ENCODE measurements around the gene HSPA14.
"Not testable (repeated sequence)": the region's sequence is repeated elsewhere in the genome, so short reads cannot be mapped to it uniquely, and the experiment has no call there.

HSPA14 gene

DNA sequence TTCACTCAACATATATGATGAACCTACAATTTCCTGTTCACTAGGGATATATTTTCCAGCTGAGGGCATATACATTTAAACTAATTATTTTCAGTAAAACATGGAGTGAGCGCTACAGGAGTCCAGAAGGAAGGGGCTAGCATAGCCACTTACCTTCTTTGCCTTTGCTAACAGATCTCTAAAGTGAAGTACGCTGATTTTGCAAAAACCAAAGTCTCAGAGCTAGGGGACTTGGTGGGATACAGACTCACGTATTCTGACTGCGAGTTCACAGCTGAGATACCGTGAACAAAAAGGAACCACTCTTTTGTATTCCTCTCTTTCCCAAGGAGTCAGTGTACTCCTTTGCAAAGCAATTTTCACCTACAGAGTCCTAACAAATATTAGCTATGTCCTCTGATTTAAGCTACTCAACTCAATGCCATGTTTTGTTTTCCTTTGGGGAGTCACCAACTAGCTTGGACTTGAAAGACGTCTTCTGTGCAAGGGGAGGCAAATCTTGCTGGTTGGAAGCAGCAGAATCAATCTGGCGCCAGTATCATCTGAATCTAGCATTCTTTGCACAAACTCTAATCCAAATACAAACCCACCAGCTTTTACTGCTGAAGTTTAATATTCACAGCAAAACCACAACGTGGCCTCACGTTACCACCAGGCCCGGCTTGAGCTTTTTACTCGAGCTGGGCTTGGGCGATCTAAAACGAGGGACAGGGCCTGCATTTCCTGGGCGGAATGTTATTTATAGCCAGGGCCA lies 926 bp upstream of the HSPA14 start:
- no peak for DNase-seq (ENCODE audit: low read depth in 2 of 2)

- DNase-seq (ENCODE audit: low read depth in 2 of 2), result no peak
These were observed 637 bp downstream of the HSPA14 start for GRCh38 chr10:14838582-14839304.

DNA sequence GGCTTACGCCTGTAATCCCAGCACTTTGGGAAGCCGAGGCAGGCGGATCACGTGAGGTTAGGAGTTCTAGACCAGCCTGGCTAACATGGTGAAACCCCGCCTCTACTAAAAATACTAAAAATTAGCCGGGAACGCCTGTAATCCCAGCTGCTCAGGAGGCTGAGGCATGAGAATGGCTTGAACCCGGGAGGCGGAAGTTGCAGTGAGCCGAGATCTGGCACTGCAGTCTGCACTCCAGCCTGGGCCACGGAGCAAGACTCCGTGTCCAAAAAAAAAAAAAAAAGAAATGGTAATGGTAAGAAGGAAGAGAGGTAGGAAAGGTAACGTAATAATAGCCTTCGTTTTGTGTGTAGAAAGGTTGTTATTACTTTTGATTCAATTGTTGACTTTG lies 1.2 kb downstream of the HSPA14 start:
- no peak for DNase-seq (ENCODE audit: low read depth in 2 of 2)

DNA sequence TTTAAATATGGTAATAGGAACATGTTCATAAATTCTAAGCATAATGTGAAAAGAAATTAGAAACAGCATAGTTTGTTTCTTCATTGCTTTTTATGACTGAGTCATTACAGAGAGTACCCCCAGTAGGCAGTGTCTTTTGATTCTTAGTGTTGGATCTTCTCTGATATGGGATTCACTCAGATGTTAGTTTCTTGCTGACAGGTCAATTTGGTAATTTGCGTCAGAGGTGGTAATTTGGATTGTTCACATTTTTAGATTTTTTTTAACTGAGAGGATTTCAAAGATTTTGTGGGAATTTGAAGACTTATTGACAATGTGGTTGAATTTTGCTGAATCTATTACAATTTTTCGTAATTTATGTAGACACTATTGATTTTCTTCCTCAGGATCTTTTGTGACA lies 2.1 kb downstream of the HSPA14 start:
- DNase-seq (ENCODE audit: low read depth in 2 of 2), result no peak

DNA sequence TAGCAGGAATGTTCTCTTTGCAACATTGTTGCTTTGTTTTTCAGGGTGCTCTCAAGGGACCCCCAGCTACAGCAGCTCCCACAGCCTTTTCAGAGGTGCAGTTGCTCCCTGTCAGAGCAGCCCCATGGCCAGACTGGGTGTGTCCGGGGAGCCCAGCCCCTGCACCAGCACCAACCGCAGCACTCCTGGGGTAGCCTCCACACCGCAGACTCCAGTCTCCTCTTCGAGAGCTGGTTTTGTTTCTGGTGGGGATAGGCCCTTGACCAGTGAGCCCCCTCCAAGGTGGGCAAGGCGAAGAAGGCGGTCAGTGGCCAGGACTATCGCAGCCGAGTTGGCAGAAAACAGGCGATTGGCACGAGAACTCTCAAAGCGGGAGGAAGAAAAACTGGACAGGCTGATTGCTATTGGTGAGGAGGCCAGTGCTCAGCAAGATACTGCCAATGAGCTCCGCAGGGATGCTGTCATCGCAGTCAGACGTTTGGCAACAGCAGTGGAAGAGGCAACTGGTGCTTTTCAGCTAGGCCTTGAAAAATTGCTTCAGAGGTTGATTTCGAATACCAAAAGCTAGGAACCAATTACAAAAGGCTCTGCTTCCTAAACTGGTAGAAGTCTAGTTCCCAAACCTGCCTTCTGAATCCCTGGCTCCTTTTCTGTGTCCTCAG lies 5.4 kb downstream of the HSPA14 start:
- no peak for DNase-seq (ENCODE audit: low read depth in 2 of 2)

GRCh38 chr10:14844948-14845347 lies 6.8 kb downstream of the HSPA14 start:
- no peak for DNase-seq (ENCODE audit: low read depth in 2 of 2)

GRCh38 chr10:14852236-14852635 lies 14.1 kb downstream of the HSPA14 start:
- DNase-seq (ENCODE audit: low read depth in 2 of 2), result no peak

DNA sequence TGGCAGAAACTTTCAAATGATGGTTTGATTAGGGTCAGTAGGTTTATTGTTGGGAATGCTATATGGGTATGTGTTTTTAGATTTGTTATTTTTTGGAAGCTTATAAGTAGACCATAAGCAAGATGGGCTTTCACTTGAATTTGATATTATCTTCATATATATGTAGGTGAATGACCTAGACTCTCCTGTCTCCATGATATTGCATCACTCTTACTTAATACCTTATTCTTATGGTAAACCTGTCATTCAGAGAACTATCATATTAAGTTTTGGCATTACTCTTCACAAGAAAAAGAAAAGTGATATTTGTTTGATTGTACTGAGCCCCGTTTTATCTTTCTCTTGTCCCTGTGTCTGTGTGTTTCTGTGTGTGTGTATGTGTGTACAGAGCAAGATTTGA lies 17.3 kb downstream of the HSPA14 start:
- DNase-seq (ENCODE audit: low read depth in 2 of 2), result no peak

DNA sequence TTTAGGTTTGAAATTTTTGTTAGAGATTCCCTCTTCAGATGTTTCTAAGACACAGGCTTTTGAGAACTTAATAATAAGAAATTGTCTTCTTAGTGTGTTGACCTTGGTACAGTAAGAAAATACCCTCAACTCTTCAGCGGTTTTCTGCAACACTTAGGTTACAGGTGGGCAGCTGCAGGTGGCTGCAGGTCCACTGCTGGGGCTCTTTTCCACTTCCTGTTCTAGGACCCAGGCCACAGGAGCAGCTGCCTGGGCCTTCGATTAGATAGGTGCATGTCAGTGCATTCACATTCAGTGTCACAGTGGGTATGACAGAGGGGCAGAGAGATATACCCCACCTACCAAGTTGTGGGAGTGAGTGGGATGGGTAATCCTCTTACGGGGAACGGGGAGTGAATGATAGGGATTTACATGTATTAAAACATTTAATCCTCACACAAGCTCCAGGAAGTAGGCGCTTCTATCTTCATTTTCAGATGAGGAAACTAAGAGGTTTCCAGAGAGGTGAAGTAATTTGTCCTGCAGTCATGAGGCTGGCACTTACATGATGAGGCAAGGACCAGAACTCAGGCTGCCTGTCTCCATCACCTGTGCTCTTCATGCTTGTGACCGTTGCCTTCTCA lies 20.3 kb downstream of the HSPA14 start:
- DNase-seq (ENCODE audit: low read depth in 2 of 2), result no peak

- no peak for DNase-seq (ENCODE audit: low read depth in 2 of 2)
These were observed 20.9 kb downstream of the HSPA14 start for GRCh38 chr10:14859043-14859442.

DNA sequence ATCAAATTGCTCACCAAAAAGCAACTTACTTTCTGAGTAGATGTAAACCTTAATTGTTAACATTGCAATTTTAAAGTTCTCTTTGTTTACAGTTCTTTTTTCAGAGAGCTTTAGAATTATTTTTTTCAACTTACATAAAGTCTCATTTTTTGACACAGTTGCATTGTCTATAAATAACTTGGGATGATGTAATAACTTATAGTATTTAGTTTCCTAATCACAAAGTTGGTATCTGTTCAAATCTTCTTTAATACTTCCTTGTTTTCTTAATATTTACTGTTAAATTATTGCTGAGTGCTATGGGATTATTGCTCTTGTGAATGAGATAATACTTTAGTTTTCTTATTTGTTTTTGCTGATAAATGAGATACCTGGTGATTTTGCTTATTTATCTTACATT lies 21.7 kb downstream of the HSPA14 start:
- no peak for DNase-seq (ENCODE audit: low read depth in 2 of 2)

GRCh38 chr10:14860791-14861190 lies 22.7 kb downstream of the HSPA14 start:
- DNase-seq (ENCODE audit: low read depth in 2 of 2), result no peak

- DNase-seq (ENCODE audit: low read depth in 2 of 2), result not testable (repeated sequence)
These were observed 26.4 kb downstream of the HSPA14 start for GRCh38 chr10:14864466-14864865.

GRCh38 chr10:14864871-14865270 lies 26.8 kb downstream of the HSPA14 start:
- DNase-seq (ENCODE audit: low read depth in 2 of 2), result not testable (repeated sequence)

DNA sequence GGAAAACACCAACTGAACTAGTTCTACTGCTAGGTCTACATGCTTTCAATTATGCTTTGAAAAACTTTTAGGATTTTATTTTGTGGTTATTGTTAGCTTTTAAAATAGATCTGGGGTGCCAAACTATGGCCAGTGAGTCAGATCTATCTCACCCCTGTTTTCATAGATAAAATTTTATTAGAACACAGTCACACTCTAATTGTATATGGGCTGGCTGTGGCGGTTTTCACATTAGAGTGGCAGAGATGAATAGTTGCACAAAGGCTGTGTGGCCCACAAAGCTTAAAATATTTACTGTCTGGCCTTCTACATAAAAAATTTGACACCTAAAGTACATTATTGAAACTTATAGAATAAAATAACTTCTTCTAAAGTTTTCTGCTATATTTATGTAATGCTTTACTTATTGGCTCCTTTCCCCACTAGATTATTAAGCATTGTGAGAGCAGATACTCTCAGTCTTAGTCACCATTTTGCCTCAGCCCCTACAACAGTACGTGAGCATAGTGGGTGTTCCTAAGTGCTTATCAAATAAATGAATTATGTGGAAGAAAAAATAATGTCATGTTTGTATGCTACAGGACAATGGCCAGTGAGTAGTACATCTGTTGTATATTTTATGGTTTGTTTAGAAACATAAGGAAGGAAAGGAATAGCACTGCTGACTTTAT lies 35.1 kb downstream of the HSPA14 start:
- no peak for DNase-seq (ENCODE audit: low read depth in 2 of 2)

GRCh38 chr10:14875941-14876340 lies 37.8 kb downstream of the HSPA14 start:
- no peak for DNase-seq (ENCODE audit: low read depth in 2 of 2)

DNA sequence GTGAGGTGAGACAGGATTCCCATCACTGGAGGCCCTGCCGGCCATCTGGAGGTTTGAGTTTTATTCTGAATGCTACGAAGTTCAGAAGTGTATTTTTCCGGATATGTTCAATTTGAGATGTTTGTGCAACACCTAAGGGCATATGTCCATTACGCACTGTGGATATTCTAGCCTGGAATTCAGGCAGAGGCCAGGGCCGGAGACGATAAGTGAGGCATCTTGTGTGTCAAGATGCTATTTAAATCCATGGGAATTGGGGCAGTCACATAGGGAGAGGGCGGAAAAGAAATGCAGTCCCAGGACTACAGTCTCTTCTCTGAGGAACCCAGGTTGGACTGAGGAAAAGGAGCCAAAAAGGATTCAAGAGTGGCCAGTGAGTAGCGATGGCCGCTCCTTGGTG lies 38.7 kb downstream of the HSPA14 start:
- DNase-seq (ENCODE audit: low read depth in 2 of 2), result no peak

DNA sequence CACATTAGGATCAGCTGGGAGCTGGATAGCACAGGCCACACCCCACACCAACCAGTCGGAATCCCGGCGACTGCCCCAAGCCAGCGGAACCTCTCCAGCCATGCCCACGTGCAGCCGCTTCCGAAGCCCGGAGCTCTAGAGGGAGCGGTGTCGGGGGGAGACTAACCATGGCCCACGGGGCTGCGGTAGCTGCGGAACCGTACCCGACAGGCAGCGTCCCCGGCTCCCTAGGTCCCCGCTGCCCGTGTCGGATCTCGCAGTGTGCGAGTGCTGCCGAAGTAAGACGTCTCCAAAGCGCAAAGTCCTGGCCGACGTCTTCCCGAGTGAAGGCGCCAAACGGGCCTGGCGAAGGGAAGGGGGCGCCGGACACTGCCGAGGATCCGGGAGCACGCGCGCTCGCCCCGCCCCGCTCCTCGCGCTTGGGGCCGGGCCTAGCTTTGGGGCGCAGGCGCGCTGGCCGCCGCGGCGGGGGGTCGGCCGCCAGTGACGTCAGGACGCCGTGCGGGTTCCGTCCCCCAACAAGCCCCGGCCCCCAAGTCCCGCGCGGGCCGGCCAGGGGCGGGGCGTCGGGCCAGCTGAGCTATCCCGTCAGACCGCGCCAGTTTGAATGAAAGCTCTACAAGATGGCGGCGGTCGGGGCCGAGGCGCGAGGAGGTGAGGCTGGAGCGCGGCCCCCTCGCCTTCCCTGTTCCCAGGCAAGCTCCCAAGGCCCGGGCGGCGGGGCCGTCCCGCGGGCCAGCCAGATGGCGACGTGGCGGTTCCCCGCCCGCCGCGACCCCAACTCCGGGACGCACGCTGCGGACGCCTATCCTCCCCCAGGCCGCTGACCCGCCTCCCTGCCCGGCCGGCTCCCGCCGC lies 40.4 kb downstream of the HSPA14 start, which contains the start of gene SUV39H2:
Gene SUV39H2, plus strand, starts transcription at position 601 of the 858 bp plus-strand sequence. Its CDS starts 23 bp downstream, at position 624.
- peak; percentile 84 to 90 for DNase-seq (ENCODE audit: low read depth in 2 of 2)

DNA sequence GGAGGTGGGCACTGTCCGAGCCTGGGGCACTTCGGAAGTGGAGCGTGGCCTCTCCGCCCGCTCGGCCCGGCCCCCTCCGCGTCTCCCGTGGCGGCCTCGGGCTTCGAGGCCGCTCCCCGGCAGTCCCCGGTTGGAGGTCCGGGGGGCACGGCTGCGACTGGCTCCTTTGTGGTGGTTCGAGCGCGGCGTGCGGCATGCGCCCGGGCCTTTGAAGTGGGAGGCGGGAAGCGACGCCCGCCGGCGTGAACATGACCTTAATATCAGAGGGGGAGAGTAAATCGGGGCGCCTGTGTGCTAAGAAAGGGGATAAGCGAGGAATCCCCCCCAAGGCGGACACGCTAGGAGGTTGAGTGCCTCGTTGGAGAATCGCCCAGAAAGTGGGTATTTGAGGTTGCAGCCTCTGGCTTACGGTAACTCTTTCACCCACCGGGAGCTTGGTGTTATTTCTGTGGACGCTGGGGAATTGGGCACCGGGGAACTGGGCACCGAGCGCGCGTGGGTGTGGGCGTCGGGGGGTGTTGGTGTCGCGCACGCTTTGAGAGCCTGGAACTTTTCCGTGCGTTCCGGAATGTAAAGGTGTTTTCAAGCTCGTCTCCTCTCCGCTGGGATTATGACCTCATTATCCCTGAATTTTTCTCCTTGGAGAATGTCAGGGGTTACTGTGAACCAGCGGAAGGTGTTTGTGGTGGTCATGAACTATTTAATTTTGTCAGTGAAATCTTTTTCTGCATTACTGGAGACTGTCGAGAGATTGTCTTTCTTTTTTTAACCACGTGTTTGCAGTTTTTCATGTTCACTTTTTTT lies 41.2 kb downstream of the HSPA14 start:
- DNase-seq (ENCODE audit: low read depth in 2 of 2), result peak; percentile 10 to 12

- DNase-seq (ENCODE audit: low read depth in 2 of 2), result no peak
These were observed 41.8 kb downstream of the HSPA14 start for GRCh38 chr10:14879928-14880193.

All from stimulated activated CD8-positive, alpha-beta memory T cell treated with anti-CD3 and anti-CD28 coated beads, Interleukin-15, amount 100 ng/mL, for 4 hours (primary cell).